ENCODE results near the gene CPA4. TPM values are rescaled to one million over a fixed set of nuclear protein-coding genes. Genes with fewer than 3 reads are reported as not detected.

Gene CPA4
- total RNA-seq, 4 donors from 2014 or later, result 68.7 to 116 (median 83.0) TPM

GRCh38 chr7:130364451-130364850 is 71.5 kb downstream of the CPA4 start:
- H3K27ac ChIP-seq, result no peak overlapping the region
- peak in 1 of 2 donors; percentile 31 for DNase-seq (ENCODE audit: low spot score in 2 of 2)

GRCh38 chr7:130365088-130365487 is 72.1 kb downstream of the CPA4 start:
- 85% methylated on average over 2 of the region's 2 CpGs for WGBS
- H3K4me3 ChIP-seq, result no peak overlapping the region
- no peaks in the 10 kb centered on the region for H3K9me3 ChIP-seq
- H3K27ac ChIP-seq, result no peak overlapping the region
- peak in 1 of 2 donors; percentile 2 for DNase-seq (ENCODE audit: low spot score in 2 of 2)
- peaks cover 30% of the 10 kb centered on the region for H3K4me1 ChIP-seq
- TF ChIP-seq CTCF (IDR thresholded peaks at IDR 0.05) (no peak), POLR2AphosphoS5 (IDR thresholded peaks at IDR 0.05) (no peak), EP300 (IDR thresholded peaks at IDR 0.05) (no peak), POLR2A (IDR thresholded peaks at IDR 0.05) (no peak)
- H3K36me3 ChIP-seq, result no peaks in the 10 kb centered on the region
- H3K27me3 ChIP-seq, result no peaks in the 10 kb centered on the region

More at GRCh38 chr7:130364451-130364850, 71.5 kb downstream of the CPA4 start:
- H3K27me3 ChIP-seq, result no peaks in the 10 kb centered on the region
- peaks cover 24% of the 10 kb centered on the region for H3K4me1 ChIP-seq
- H3K36me3 ChIP-seq, result no peaks in the 10 kb centered on the region
- peaks cover 3% of the 10 kb centered on the region for H3K9me3 ChIP-seq
- WGBS, result 94% methylated on average over 4 of the region's 4 CpGs
- no peak overlapping the region for H3K4me3 ChIP-seq
- TF ChIP-seq POLR2AphosphoS5 (IDR thresholded peaks at IDR 0.05), result no peak
- TF ChIP-seq EP300 (IDR thresholded peaks at IDR 0.05), result no peak
- no peak for TF ChIP-seq POLR2A (IDR thresholded peaks at IDR 0.05)
- TF ChIP-seq CTCF (IDR thresholded peaks at IDR 0.05), result no peak

GRCh38 chr7:130365511-130366441 is 72.8 kb downstream of the CPA4 start:
- 66% methylated on average over 7 of the region's 15 CpGs for WGBS
- Histone ChIP-seq H3K27me3 (no peaks in the 10 kb centered on the region), H3K4me3 (no peak overlapping the region), H3K9me3 (no peaks in the 10 kb centered on the region), H3K4me1 (peaks cover 37% of the 10 kb centered on the region), H3K27ac (no peak overlapping the region), H3K36me3 (no peaks in the 10 kb centered on the region)
- DNase-seq (ENCODE audit: low spot score in 2 of 2), result peak in 1 of 2 donors; percentile 54
- TF ChIP-seq POLR2AphosphoS5 (IDR thresholded peaks at IDR 0.05) (no peak), CTCF (IDR thresholded peaks at IDR 0.05) (no peak), POLR2A (IDR thresholded peaks at IDR 0.05) (no peak), EP300 (IDR thresholded peaks at IDR 0.05) (no peak)

- no peaks in the 10 kb centered on the region for H3K27me3 ChIP-seq
- no peak for TF ChIP-seq POLR2A (IDR thresholded peaks at IDR 0.05)
- no peak for TF ChIP-seq EP300 (IDR thresholded peaks at IDR 0.05)
- no peak for TF ChIP-seq CTCF (IDR thresholded peaks at IDR 0.05)
- no peak for TF ChIP-seq POLR2AphosphoS5 (IDR thresholded peaks at IDR 0.05)
- peaks cover 44% of the 10 kb centered on the region for H3K4me1 ChIP-seq
- H3K27ac ChIP-seq, result no peak overlapping the region
- DNase-seq (ENCODE audit: low spot score in 2 of 2), result peak in 1 of 2 donors; percentile 22
- no peaks in the 10 kb centered on the region for H3K9me3 ChIP-seq
- H3K4me3 ChIP-seq, result no peak overlapping the region
- 92% methylated on average over 6 of the region's 6 CpGs for WGBS
- H3K36me3 ChIP-seq, result no peaks in the 10 kb centered on the region
Measured at GRCh38 chr7:130366564-130366963, 73.6 kb downstream of the CPA4 start.

- Histone ChIP-seq H3K4me3 (no peak overlapping the region), H3K4me1 (peaks cover 46% of the 10 kb centered on the region), H3K27me3 (no peaks in the 10 kb centered on the region), H3K27ac (no peak overlapping the region), H3K9me3 (no peaks in the 10 kb centered on the region), H3K36me3 (no peaks in the 10 kb centered on the region)
- 91% methylated on average over 12 of the region's 13 CpGs for WGBS
- no peak for TF ChIP-seq POLR2AphosphoS5 (IDR thresholded peaks at IDR 0.05)
- TF ChIP-seq EP300 (IDR thresholded peaks at IDR 0.05), result no peak
- TF ChIP-seq CTCF (IDR thresholded peaks at IDR 0.05), result no peak
- no peak for TF ChIP-seq POLR2A (IDR thresholded peaks at IDR 0.05)
- DNase-seq (ENCODE audit: low spot score in 2 of 2), result no peak
Measured at GRCh38 chr7:130367088-130367755, 74.3 kb downstream of the CPA4 start.

All from suprapubic skin (tissue), 4 donors.